ENCODE results near the gene PFKP.

GRCh38 chr10:3127921-3128320 is 60.6 kb downstream of the PFKP start:
- TF ChIP-seq, protein P1, sequence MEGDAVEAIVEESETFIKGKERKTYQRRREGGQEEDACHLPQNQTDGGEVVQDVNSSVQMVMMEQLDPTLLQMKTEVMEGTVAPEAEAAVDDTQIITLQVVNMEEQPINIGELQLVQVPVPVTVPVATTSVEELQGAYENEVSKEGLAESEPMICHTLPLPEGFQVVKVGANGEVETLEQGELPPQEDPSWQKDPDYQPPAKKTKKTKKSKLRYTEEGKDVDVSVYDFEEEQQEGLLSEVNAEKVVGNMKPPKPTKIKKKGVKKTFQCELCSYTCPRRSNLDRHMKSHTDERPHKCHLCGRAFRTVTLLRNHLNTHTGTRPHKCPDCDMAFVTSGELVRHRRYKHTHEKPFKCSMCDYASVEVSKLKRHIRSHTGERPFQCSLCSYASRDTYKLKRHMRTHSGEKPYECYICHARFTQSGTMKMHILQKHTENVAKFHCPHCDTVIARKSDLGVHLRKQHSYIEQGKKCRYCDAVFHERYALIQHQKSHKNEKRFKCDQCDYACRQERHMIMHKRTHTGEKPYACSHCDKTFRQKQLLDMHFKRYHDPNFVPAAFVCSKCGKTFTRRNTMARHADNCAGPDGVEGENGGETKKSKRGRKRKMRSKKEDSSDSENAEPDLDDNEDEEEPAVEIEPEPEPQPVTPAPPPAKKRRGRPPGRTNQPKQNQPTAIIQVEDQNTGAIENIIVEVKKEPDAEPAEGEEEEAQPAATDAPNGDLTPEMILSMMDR (IDR thresholded peaks at IDR 0.05; ENCODE audit: low read length): no peak
- TF ChIP-seq EZH2 (optimal IDR thresholded peaks at IDR 0.05; ENCODE audit: low read depth, low read length): no peak

Measured in MM.1S (cell line).